Testis (tissue), 3 donors: ENCODE results near the gene PXDN. TPM values are rescaled to one million over a fixed set of nuclear protein-coding genes. Genes with fewer than 3 reads are reported as not detected.

ENCODE experiments used
- DNase-seq: peaks from one replicate; pipeline ENCODE4 v3.0.0-alpha.2; 2019
- H3K27ac ChIP-seq, 2 donors: fragments of 200-600 bp; sonication (generic); one replicate each; pipeline ENCODE4 v1.5.1; 2019
- H3K27me3 ChIP-seq: fragments of 200-600 bp; sonication (generic); one replicate; pipeline ENCODE4 v1.5.1; 2019
- H3K36me3 ChIP-seq: fragments of 200-600 bp; sonication (generic); one replicate; pipeline ENCODE4 v1.5.1; 2017; ENCODE audit warnings: low read depth; ENCODE audit errors: missing control alignments
- H3K4me1 ChIP-seq: fragments of 200-600 bp; sonication (generic); one replicate; pipeline ENCODE4 v1.5.1; 2019
- H3K4me3 ChIP-seq, 2 donors: fragments of 200-600 bp; sonication (generic); one replicate each; pipeline ENCODE4 v1.5.1; 2017 to 2019
- H3K9me3 ChIP-seq: fragments of 200-600 bp; sonication (generic); one replicate; pipeline ENCODE4 v1.5.1; 2017
- CTCF ChIP-seq, 3 experiments: fragments of 450-650 bp in 2 of 3; fragments of 200-600 bp in 1 of 3; sonication (generic) in 1 of 3; IDR thresholded peaks; one replicate each; pipeline ENCODE4 v1.5.1; 2016 to 2019; ENCODE audit warnings: antibody characterized with exemption in 3 of 3, mild to moderate bottlenecking in 2 of 3, moderate library complexity in 1 of 3
- POLR2A ChIP-seq: fragments of 450-650 bp; IDR thresholded peaks from one replicate; pipeline ENCODE4 v1.6.1; 2017; ENCODE audit warnings: antibody characterized with exemption, mild to moderate bottlenecking, moderate library complexity
- WGBS, 2 donors: methylation state at CpG; one replicate each; pipeline ENCODE4 v1.1.5; 2018; 5-methylcytosine and 5-hydroxymethylcytosine counted together
- intact Hi-C: fragments of 100-400 bp; cut with DNase I; formaldehyde crosslinking; loops from one replicate; pipeline ENCODE4 v1.15.1; 2023; ENCODE audit warnings: low total_unique reads
- polyA plus RNA-seq: library from polyadenylated mRNA; stranded (reverse); fragments of 350-450 nt; fragmentation: Illumina TruSeq; extraction: RNeasy Lipid Tissue Mini Kit (QIAGEN cat#74804); gene quantifications from one replicate; pipeline ENCODE4 v1.2.3, GENCODE V29; 2014; ENCODE audit warnings: low read depth, low replicate concordance; ENCODE audit not compliant: insufficient read depth
- total RNA-seq, 2 donors: library from RNA; depleted of rRNA; stranded (reverse); fragments of >200 nt; gene quantifications; one replicate each; pipeline ENCODE4 v1.2.3, GENCODE V29; 2016

PXDN gene
- total and polyA plus RNA-seq, 3 donors from 2014 or later: 26.7 to 41.8 (median 33.8) TPM

GRCh38 chr2:1641523-1641922 lies 102.8 kb downstream of the PXDN start:
- no peak for TF ChIP-seq POLR2A
- no peak for TF ChIP-seq CTCF (IDR thresholded peaks at IDR 0.05)
- DNase-seq: no peak
- intact Hi-C loops: no loop called here
- WGBS, 2 donors: 61 to 75% methylated on average over 3 of the region's 3 CpGs
- Histone ChIP-seq H3K36me3 (no peaks in the 10 kb centered on the region), H3K27ac (no peak overlapping the region), H3K27me3 (no peaks in the 10 kb centered on the region), H3K4me3 (no peak overlapping the region), H3K9me3 (no peaks in the 10 kb centered on the region), H3K4me1 (no peaks in the 10 kb centered on the region)

- intact Hi-C loops: no loop called here
- Histone ChIP-seq H3K27ac (no peak overlapping the region), H3K9me3 (no peaks in the 10 kb centered on the region), H3K4me1 (no peaks in the 10 kb centered on the region), H3K4me3 (no peak overlapping the region), H3K27me3 (no peaks in the 10 kb centered on the region), H3K36me3 (no peaks in the 10 kb centered on the region)
- no peak for DNase-seq
- 87 to 94% methylated on average over 12 to 17 of the region's 17 CpGs for WGBS, 2 donors
- no peak for TF ChIP-seq POLR2A
Observed at GRCh38 chr2:1640301-1641135, 103.8 kb downstream of the PXDN start.

- intact Hi-C loops: no loop called here
- Histone ChIP-seq H3K27me3 (no peaks in the 10 kb centered on the region), H3K36me3 (no peaks in the 10 kb centered on the region), H3K4me3 (no peak overlapping the region), H3K27ac (no peak overlapping the region), H3K4me1 (no peaks in the 10 kb centered on the region), H3K9me3 (no peaks in the 10 kb centered on the region)
- WGBS, 2 donors: 92 to 97% methylated on average over 18 to 25 of the region's 25 CpGs
- no peak for DNase-seq
- no peak for TF ChIP-seq POLR2A
- no peak for TF ChIP-seq CTCF (IDR thresholded peaks at IDR 0.05)
Observed at GRCh38 chr2:1639086-1639858, 105.0 kb downstream of the PXDN start.

GRCh38 chr2:1638281-1638860 lies 105.9 kb downstream of the PXDN start:
- TF ChIP-seq CTCF (IDR thresholded peaks at IDR 0.05) (no peak), POLR2A (no peak)
- no peak overlapping the region for H3K4me3 ChIP-seq
- 72 to 75% methylated on average over 11 of the region's 11 CpGs for WGBS, 2 donors
- no peak for DNase-seq
- no peaks in the 10 kb centered on the region for H3K36me3 ChIP-seq
- H3K9me3 ChIP-seq: no peaks in the 10 kb centered on the region
- no peaks in the 10 kb centered on the region for H3K27me3 ChIP-seq
- no peaks in the 10 kb centered on the region for H3K4me1 ChIP-seq
- intact Hi-C loops: no loop called here
- no peak overlapping the region for H3K27ac ChIP-seq

- H3K9me3 ChIP-seq: no peaks in the 10 kb centered on the region
- H3K27ac ChIP-seq: no peak overlapping the region
- TF ChIP-seq POLR2A (no peak), CTCF (IDR thresholded peaks at IDR 0.05) (no peak)
- intact Hi-C loops: no loop called here
- H3K4me1 ChIP-seq: no peaks in the 10 kb centered on the region
- no peak overlapping the region for H3K4me3 ChIP-seq
- H3K27me3 ChIP-seq: no peaks in the 10 kb centered on the region
- no peaks in the 10 kb centered on the region for H3K36me3 ChIP-seq
- DNase-seq: no peak
- WGBS, 2 donors: 73% methylated on average over 11 to 13 of the region's 13 CpGs
Observed at GRCh38 chr2:1636791-1637415, 107.4 kb downstream of the PXDN start.
